Measurements from ENCODE around the gene PRELP.

Gene PRELP

GRCh38 chr1:203448521-203449061 lies 27.0 kb upstream of the PRELP start:
- no peaks in the 10 kb centered on the region for H3K4me1 ChIP-seq (ENCODE audit: insufficient read depth, poor library complexity, severe bottlenecking)
- no peaks in the 10 kb centered on the region for H3K36me3 ChIP-seq (ENCODE audit: low read depth)
- no peak overlapping the region for H3K4me3 ChIP-seq (ENCODE audit: severe bottlenecking)
- no peaks in the 10 kb centered on the region for H3K27me3 ChIP-seq (ENCODE audit: insufficient read depth, poor library complexity, severe bottlenecking)
- H3K9me3 ChIP-seq (ENCODE audit: severe bottlenecking): no peaks in the 10 kb centered on the region
- DNase-seq (ENCODE audit: low spot score) (no peak), ATAC-seq (ENCODE audit: low read depth) (no peak)
- no peak overlapping the region for H3K27ac ChIP-seq (ENCODE audit: poor library complexity, severe bottlenecking)
- no peak for TF ChIP-seq CTCF (IDR thresholded peaks at IDR 0.05; ENCODE audit: poor library complexity, severe bottlenecking)

GRCh38 chr1:203450001-203450400 lies 25.6 kb upstream of the PRELP start:
- Histone ChIP-seq H3K27ac (ENCODE audit: poor library complexity, severe bottlenecking) (no peak overlapping the region), H3K4me3 (ENCODE audit: severe bottlenecking) (no peak overlapping the region), H3K4me1 (ENCODE audit: insufficient read depth, poor library complexity, severe bottlenecking) (no peaks in the 10 kb centered on the region), H3K36me3 (ENCODE audit: low read depth) (no peaks in the 10 kb centered on the region), H3K27me3 (ENCODE audit: insufficient read depth, poor library complexity, severe bottlenecking) (no peaks in the 10 kb centered on the region), H3K9me3 (ENCODE audit: severe bottlenecking) (no peaks in the 10 kb centered on the region)
- TF ChIP-seq CTCF (IDR thresholded peaks at IDR 0.05; ENCODE audit: poor library complexity, severe bottlenecking): no peak
- DNase-seq (ENCODE audit: low spot score) (no peak), ATAC-seq (ENCODE audit: low read depth) (no peak)

- DNase-seq (ENCODE audit: low spot score): no peak
Measured at GRCh38 chr1:203450479-203451149, 25.0 kb upstream of the PRELP start.

GRCh38 chr1:203451836-203452784 lies 23.5 kb upstream of the PRELP start:
- Histone ChIP-seq H3K4me3 (ENCODE audit: severe bottlenecking) (no peak overlapping the region), H3K4me1 (ENCODE audit: insufficient read depth, poor library complexity, severe bottlenecking) (no peaks in the 10 kb centered on the region), H3K27ac (ENCODE audit: poor library complexity, severe bottlenecking) (no peak overlapping the region), H3K27me3 (ENCODE audit: insufficient read depth, poor library complexity, severe bottlenecking) (no peaks in the 10 kb centered on the region), H3K9me3 (ENCODE audit: severe bottlenecking) (no peaks in the 10 kb centered on the region), H3K36me3 (ENCODE audit: low read depth) (no peaks in the 10 kb centered on the region)
- DNase-seq (ENCODE audit: low spot score) (no peak), ATAC-seq (ENCODE audit: low read depth) (no peak)
- no peak for TF ChIP-seq CTCF (IDR thresholded peaks at IDR 0.05; ENCODE audit: poor library complexity, severe bottlenecking)

More at GRCh38 chr1:203450479-203451149, 25.0 kb upstream of the PRELP start:
- no peak overlapping the region for H3K4me3 ChIP-seq (ENCODE audit: severe bottlenecking)
- H3K9me3 ChIP-seq (ENCODE audit: severe bottlenecking): no peaks in the 10 kb centered on the region
- no peak for ATAC-seq (ENCODE audit: low read depth)
- no peak overlapping the region for H3K27ac ChIP-seq (ENCODE audit: poor library complexity, severe bottlenecking)
- no peaks in the 10 kb centered on the region for H3K27me3 ChIP-seq (ENCODE audit: insufficient read depth, poor library complexity, severe bottlenecking)
- TF ChIP-seq CTCF (IDR thresholded peaks at IDR 0.05; ENCODE audit: poor library complexity, severe bottlenecking): no peak
- H3K36me3 ChIP-seq (ENCODE audit: low read depth): no peaks in the 10 kb centered on the region
- H3K4me1 ChIP-seq (ENCODE audit: insufficient read depth, poor library complexity, severe bottlenecking): no peaks in the 10 kb centered on the region

All from RWPE2 (cell line).